Activated CD8-positive, alpha-beta memory T cell treated with anti-CD3 and anti-CD28 coated beads for 36 hours (primary cell): ENCODE data around the gene TSC1. TPM values are rescaled to one million over a fixed set of nuclear protein-coding genes. Genes with fewer than 3 reads are reported as not detected.
"Not testable (repeated sequence)": the region's sequence is repeated elsewhere in the genome, so short reads cannot be mapped to it uniquely, and the experiment has no call there.

Experiments used
- CTCF ChIA-PET: fragments of 350-600 bp; sonication (Branson Sonifier 250); formaldehyde crosslinking; loops from one replicate; lab custom pipeline; 2021; ENCODE audit warnings: antibody characterized with exemption; lab: Charles Lee
- POLR2A ChIA-PET: fragments of 350-600 bp; sonication (Branson Sonifier 250); formaldehyde crosslinking; loops from one replicate; lab custom pipeline; 2021; ENCODE audit warnings: antibody characterized with exemption; lab: Charles Lee
- total RNA-seq, 2 experiments: library from RNA; stranded (reverse); gene quantifications; one replicate each; pipeline ENCODE4 v1.2.3, GENCODE V29; 2021

The TSC1 gene
- total RNA-seq, 2 experiments from 2014 or later: 28.9 to 29.7 TPM

GRCh38 chr9:132978451-132979131 is 34.2 kb upstream of the TSC1 start, which contains the start of gene GFI1B:
Gene GFI1B (plus strand): TSS chr9:132978694. CDS start chr9:132986679, 7,985 bp downstream.
- ChIA-PET CTCF (interaction anchor here (1.1 kb wide), 1 partner anchor 478 kb away, joined by 7 read pairs; no protein-coding TSS in a partner anchor), POLR2A (no interaction called here)

- CTCF ChIA-PET: interaction anchor here (1.5 kb wide), 1 partner anchor 161 kb away, joined by 3 read pairs; no protein-coding TSS in a partner anchor
- POLR2A ChIA-PET: no interaction called here
Observed at GRCh38 chr9:132978112-132978450, 33.7 kb upstream of the TSC1 start.

GRCh38 chr9:132976571-132976970 is 32.2 kb upstream of the TSC1 start:
- ChIA-PET POLR2A (no interaction called here), CTCF (interaction anchor here (1.5 kb wide), 1 partner anchor 160 kb away, joined by 3 read pairs; no protein-coding TSS in a partner anchor)

DNA sequence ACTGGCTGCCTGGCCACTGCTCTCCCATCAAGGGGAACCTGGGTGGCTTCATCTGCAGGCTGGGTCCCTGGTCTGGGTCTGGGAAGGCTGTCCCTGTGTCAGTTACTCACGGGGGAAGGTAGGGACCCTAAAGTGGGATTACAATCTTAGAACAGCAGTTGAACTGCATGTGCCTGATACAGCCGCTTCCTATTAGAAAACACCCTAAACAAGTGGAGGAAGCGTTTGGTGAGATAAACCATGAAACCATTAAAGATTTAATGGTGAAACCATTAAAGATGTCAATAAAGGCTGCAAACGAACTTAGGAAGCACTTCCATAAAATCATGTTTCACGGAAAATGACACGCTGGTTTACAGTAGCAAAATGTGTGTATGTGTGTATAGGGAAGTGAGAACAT is 31.5 kb upstream of the TSC1 start:
- ChIA-PET POLR2A (no interaction called here), CTCF (no interaction called here)

- CTCF ChIA-PET: interaction anchor here (0.7 to 1.1 kb wide), 4 partner anchors 12 to 112 kb away, joined by 3 read pairs; no protein-coding TSS in a partner anchor
- POLR2A ChIA-PET: no interaction called here
Observed at GRCh38 chr9:132973713-132974112, 29.3 kb upstream of the TSC1 start.

DNA sequence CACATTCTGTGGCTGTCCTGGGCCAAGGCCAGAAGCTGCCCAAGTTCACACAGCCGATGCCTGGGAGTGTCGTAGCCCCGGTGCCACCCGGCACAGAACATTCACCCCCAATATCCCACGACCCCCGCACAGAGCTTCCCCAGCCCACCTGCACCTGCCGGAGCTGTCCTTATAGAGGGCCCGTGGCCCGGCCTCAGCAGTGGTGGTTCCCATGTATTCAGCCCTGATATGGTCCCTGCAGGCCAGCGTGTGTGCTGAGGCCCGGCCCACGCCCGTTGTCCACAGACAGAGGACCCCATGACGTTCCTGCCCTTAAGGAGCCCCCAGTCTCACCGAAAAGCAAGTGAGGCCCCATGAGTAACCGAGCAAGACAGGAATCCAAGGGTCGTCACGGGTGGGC is 28.8 kb upstream of the TSC1 start:
- ChIA-PET POLR2A (no interaction called here), CTCF (interaction anchor here (0.7 to 1.1 kb wide), 3 partner anchors 12 to 30 kb away, joined by 3 read pairs; no protein-coding TSS in a partner anchor)

DNA sequence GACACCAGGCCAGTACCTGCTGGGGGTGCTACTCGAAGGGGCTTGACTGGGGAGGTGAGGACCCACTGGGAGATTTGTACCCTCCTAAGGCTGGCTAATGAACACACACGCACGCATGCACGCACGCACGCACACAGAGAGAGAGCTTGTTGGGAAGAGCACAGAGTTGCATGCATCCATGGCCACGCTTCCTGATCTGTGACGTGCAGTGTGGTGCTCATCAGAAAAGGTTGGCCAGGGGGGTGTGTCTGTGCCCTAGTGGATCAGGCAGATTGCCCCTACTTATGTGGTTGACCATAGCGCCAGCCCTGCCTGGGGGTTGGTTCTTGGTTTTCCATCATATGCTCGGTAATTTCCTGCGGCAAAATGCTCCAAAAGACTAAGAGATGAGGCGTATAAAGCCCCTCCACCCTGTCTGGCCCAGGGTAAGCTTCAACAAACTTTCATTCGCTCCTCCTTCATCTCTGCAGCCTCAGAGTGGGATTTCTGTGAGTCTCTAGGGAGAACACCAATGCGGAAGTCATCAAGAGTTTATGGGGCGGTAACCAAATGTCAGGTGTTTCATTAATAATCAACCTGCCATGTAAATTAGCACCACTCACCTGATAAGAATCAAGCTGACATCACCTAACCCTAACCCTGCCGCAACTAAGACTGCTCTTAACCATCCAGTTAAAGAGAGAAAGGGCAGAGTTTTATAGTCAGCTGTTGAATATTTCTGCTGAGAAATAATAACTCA is 26.1 kb upstream of the TSC1 start:
- POLR2A ChIA-PET: no interaction called here
- CTCF ChIA-PET: no interaction called here

DNA sequence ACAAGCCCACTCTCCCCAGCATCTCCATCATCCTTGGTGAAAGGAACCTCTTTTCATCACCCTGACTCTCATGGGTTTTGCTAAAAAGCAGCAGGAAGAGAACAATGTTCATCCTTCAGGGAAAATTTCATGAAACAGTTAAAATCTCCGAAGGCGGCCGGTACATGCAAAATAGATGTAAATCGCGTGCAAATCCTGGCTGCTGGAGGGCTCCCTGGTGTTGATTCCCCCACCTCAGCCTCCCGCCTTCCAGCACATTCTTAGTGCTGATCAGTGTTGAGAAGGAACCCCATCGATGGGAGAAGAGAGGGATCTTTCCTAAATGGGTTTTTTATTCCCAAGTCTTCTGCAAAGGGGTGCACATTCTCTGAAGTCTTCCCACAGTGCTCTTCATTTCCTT is 25.4 kb upstream of the TSC1 start:
- CTCF ChIA-PET: no interaction called here
- POLR2A ChIA-PET: no interaction called here

- POLR2A ChIA-PET, CTCF ChIA-PET: not testable (repeated sequence)
Observed at GRCh38 chr9:132967908-132968307, 23.5 kb upstream of the TSC1 start.

GRCh38 chr9:132965478-132965877 is 21.1 kb upstream of the TSC1 start:
- ChIA-PET CTCF (no interaction called here), POLR2A (no interaction called here)

- CTCF ChIA-PET: interaction anchor here (1.1 to 1.2 kb wide), 2 partner anchors 12 to 42 kb away, joined by 3 read pairs; no protein-coding TSS in a partner anchor
- POLR2A ChIA-PET: no interaction called here
Observed at GRCh38 chr9:132961002-132961401, 16.6 kb upstream of the TSC1 start.

DNA sequence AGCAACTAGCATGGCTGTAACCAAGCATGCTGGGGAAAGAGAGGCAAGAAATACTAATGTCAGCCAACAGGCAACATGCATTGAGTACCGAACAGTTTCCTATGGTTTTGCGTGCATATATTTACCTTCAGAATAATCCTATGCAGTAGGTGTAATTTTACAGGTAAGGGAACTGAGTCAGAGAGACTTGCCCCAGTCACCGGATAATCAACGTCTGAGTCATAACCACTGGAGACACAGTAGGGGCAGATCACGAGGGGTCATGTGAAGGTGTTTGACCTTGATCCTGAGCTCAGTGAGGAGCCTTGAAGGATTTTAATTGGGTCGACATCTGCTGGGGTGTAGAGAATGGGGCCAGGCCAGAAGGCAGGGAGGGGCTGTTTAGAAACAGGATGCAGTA is 13.4 kb upstream of the TSC1 start:
- CTCF ChIA-PET: interaction anchor here (0.6 kb wide), 1 partner anchor 1766 kb away, joined by 4 read pairs; no protein-coding TSS in a partner anchor
- POLR2A ChIA-PET: no interaction called here

DNA sequence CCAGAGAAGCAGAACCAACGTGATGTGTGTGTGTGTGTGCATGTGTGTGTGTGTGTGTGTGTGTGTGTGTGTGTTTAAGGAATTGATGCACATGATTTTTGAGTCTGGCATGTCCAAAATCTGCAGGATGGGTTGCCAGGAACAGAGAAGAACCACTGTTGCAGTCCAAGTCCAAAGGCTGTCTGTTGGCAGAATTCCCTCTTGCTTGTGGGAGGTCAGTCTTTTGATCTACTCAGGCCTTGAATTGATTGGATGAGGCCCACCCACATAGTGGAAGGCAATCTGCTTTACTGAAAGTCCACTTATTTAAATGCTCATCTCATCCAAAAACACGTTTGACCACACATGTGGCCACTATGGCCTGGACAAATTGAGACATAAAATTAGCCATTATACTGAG is 11.4 kb upstream of the TSC1 start:
- POLR2A ChIA-PET: no interaction called here
- CTCF ChIA-PET: no interaction called here

DNA sequence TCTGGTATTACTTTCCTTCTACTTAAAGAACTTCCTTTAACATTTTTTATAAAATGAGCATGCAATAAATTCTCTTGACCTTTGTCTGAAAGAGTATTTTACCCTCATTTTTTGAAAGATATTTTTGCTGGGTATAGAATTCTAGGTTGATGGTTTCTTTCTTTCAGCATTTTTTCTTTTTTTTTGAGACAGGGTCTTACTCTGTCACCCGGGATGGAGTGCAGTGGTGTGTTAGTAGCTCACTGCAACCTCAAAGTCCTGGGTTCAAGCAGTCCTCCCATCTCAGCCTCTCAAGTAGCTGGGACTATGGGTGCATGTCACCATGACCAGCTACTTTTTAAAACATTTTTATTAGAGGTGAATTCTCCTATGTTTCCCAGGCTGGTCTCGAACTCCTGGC is 10.7 kb upstream of the TSC1 start:
- ChIA-PET CTCF (no interaction called here), POLR2A (no interaction called here)

GRCh38 chr9:132949709-132950108 is 5.3 kb upstream of the TSC1 start:
- CTCF ChIA-PET: no interaction called here
- POLR2A ChIA-PET: no interaction called here

- POLR2A ChIA-PET: interaction anchor here (0.6 kb wide), 1 partner anchor 598 kb away, joined by 3 read pairs; no protein-coding TSS in a partner anchor
Observed at GRCh38 chr9:132948482-132949050, 4.2 kb upstream of the TSC1 start.

GRCh38 chr9:132947756-132948155 is 3.3 kb upstream of the TSC1 start:
- ChIA-PET POLR2A (interaction anchor here (0.6 kb wide), 1 partner anchor 597 kb away, joined by 3 read pairs; no protein-coding TSS in a partner anchor), CTCF (no interaction called here)

More at GRCh38 chr9:132948482-132949050, 4.2 kb upstream of the TSC1 start:
- CTCF ChIA-PET: interaction anchor here (1.1 kb wide), 1 partner anchor 132 kb away, joined by 3 read pairs; no protein-coding TSS in a partner anchor

- CTCF ChIA-PET: interaction anchor here (0.6 kb wide), 2 partner anchors 11 to 51 kb away, joined by 4 read pairs; no protein-coding TSS in a partner anchor
- POLR2A ChIA-PET: interaction anchor here (0.6 kb wide), 2 partner anchors 68 to 496 kb away, joined by 7 to 13 read pairs; partner anchors contain the start of gene SPACA9
Observed at GRCh38 chr9:132946631-132947295, 2.3 kb upstream of the TSC1 start.

- ChIA-PET POLR2A (interaction anchor here (0.6 kb wide), 1 partner anchor 67 kb away, joined by 7 read pairs; the partner anchor contains the start of gene SPACA9), CTCF (no interaction called here)
Observed at GRCh38 chr9:132946211-132946610, 1.8 kb upstream of the TSC1 start.
